Measurements from ENCODE around the gene BNC2. TPM values are rescaled to one million over a fixed set of nuclear protein-coding genes. Genes with fewer than 3 reads are reported as not detected.

BNC2 gene
- polyA plus RNA-seq, 1 donor = 8.9 TPM

DNA sequence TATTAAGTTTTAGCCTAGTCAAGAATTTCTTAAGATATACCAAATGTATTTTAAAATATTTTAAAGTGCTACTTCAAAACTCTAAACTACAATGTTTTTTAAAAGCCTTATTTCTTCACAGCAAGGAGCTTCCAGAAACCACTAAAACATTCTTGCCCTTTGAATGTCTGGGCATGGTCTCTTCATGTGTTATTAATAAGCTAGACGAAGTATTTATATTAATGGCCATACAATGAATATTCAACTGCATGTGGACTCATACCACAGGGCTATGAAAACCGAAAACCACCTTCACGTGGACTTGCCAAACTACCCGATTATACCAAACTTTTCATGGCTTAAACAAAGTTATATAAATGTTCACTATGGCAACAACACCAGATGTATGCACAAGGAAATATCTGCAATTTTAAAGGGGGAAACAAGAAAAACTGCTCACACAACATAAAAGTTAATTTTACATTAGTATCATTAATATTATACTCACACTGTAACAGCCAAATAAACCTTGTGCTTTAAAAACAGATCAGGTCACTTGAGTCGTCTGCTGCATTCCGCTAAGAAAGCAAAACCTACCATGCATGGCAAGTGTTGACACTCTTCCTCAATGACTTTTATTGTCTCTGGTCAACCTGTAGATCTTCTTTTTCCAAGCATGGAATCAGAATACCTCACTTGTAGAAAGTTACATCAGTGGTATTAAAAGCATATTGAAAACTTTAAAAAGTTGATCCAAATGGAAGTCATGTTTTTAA, 246.3 kb downstream of the BNC2 start:
- Histone ChIP-seq H3K4me3 (ENCODE audit: low read length) (no peak overlapping the region), H3K27me3 (ENCODE audit: control insufficient read depth, insufficient read depth, low read length) (no peaks in the 10 kb centered on the region), H3K9me3 (ENCODE audit: control insufficient read depth, low read depth, low read length) (no peaks in the 10 kb centered on the region), H3K27ac (ENCODE audit: low read length) (no peak overlapping the region), H3K4me1 (ENCODE audit: control insufficient read depth, insufficient read depth, low read length) (no peaks in the 10 kb centered on the region), H3K36me3 (ENCODE audit: control insufficient read depth, insufficient read depth, low read length) (no peaks in the 10 kb centered on the region)
- 100% methylated on average over 1 of the region's 6 CpGs for WGBS (ENCODE audit: insufficient coverage, low lambda C conversion rate)
- no peak for DNase-seq

DNA sequence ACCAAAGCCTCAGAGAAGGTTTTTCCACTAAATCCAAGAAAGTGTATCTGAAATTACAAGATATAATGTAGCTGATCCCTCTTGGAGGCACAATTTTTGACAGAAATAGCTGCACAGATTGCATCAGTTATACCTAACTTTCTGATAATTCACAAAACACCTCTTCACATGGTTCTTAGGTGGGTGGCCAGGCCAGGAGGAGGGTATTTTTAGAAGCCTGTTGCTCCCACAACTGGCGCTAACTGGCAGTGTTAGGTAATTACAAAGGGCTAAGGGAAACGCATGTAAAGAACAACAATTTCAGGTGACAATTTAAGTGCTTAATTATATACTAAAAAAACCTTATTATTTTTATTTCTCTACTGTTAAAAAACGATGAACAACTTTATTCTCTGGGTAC, 247.9 kb downstream of the BNC2 start:
- no peak overlapping the region for H3K4me3 ChIP-seq (ENCODE audit: low read length)
- 92% methylated on average over 2 of the region's 3 CpGs for WGBS (ENCODE audit: insufficient coverage, low lambda C conversion rate)
- H3K27ac ChIP-seq (ENCODE audit: low read length) = no peak overlapping the region
- H3K27me3 ChIP-seq (ENCODE audit: control insufficient read depth, insufficient read depth, low read length) = no peaks in the 10 kb centered on the region
- no peak for DNase-seq
- H3K36me3 ChIP-seq (ENCODE audit: control insufficient read depth, insufficient read depth, low read length) = no peaks in the 10 kb centered on the region
- H3K4me1 ChIP-seq (ENCODE audit: control insufficient read depth, insufficient read depth, low read length) = no peaks in the 10 kb centered on the region
- H3K9me3 ChIP-seq (ENCODE audit: control insufficient read depth, low read depth, low read length) = no peaks in the 10 kb centered on the region

DNA sequence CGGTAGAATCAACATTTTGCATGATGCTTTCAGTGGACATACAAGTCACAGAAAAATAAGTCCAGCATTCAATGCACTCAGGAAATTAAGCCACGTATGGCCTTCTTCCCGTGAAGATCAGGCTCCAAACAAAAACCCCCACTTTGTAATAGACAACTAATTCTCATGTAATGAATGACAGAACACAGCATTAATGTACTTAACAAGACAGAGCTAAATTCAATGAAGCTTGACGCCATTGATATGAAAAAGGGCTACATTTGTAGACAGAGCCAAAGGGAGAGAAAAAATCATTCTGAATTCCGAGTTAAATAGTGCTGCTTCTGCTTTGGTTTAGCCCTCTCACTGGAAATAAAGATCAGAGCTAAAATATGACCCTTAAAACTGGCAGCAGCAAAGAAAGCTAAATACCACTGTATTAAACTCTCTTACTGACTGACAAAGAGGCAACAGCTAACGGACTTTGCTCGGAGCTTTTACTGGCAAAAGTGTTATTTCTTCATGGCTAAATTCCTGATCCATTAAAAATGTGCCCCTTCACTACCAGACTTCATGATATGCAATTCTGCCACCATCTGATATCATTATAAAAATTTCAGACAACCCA, 250.5 kb downstream of the BNC2 start:
- DNase-seq = no peak
- WGBS (ENCODE audit: insufficient coverage, low lambda C conversion rate) = 66% methylated on average over 3 of the region's 7 CpGs

DNA sequence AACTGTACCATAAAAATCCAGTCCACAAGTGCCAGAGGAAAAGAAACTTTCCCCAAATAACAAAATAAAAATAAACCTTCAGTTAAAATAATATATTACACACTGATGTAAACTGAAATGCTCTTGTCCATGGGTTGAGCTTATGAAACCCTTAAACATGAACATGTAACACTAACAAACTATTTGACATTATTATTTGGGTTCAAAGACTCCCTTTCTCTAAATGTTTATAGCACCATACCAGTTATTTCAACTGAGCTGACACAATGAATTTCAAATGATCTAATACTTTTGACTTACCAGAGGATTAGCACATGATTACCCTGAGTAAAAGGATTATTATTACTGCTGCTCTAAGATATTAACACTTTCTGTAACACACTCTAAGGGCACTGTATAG, 251.1 kb downstream of the BNC2 start:
- Histone ChIP-seq H3K4me1 (ENCODE audit: control insufficient read depth, insufficient read depth, low read length) (no peaks in the 10 kb centered on the region), H3K27me3 (ENCODE audit: control insufficient read depth, insufficient read depth, low read length) (no peaks in the 10 kb centered on the region), H3K27ac (ENCODE audit: low read length) (no peak overlapping the region), H3K36me3 (ENCODE audit: control insufficient read depth, insufficient read depth, low read length) (no peaks in the 10 kb centered on the region), H3K9me3 (ENCODE audit: control insufficient read depth, low read depth, low read length) (peaks cover 2% of the 10 kb centered on the region), H3K4me3 (ENCODE audit: low read length) (no peak overlapping the region)
- DNase-seq = no peak

More for the DNA sequence above, 250.5 kb downstream of the BNC2 start:
- Histone ChIP-seq H3K9me3 (ENCODE audit: control insufficient read depth, low read depth, low read length) (peaks cover 2% of the 10 kb centered on the region), H3K36me3 (ENCODE audit: control insufficient read depth, insufficient read depth, low read length) (no peaks in the 10 kb centered on the region), H3K27ac (ENCODE audit: low read length) (no peak overlapping the region), H3K27me3 (ENCODE audit: control insufficient read depth, insufficient read depth, low read length) (no peaks in the 10 kb centered on the region), H3K4me3 (ENCODE audit: low read length) (no peak overlapping the region), H3K4me1 (ENCODE audit: control insufficient read depth, insufficient read depth, low read length) (no peaks in the 10 kb centered on the region)

DNA sequence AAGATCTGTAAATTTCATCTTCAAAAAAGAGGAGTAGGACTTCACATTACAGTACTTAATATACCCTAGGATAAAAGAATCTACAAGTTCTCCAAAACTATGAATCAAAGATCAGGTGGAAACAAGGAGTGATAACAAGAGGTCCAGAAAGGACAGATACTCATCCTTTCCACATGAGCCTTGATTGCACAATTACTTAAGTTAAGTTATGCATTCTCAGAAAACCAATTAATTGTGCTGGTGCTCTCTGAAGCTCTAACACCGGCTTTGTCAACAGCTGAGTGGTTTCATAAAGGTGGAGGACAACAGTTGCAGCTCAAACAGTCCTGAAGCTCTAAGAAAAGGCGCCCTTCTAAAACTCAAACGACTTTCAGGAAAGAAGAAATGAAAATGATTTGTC, 251.9 kb downstream of the BNC2 start:
- no peak overlapping the region for H3K27ac ChIP-seq (ENCODE audit: low read length)

DNA sequence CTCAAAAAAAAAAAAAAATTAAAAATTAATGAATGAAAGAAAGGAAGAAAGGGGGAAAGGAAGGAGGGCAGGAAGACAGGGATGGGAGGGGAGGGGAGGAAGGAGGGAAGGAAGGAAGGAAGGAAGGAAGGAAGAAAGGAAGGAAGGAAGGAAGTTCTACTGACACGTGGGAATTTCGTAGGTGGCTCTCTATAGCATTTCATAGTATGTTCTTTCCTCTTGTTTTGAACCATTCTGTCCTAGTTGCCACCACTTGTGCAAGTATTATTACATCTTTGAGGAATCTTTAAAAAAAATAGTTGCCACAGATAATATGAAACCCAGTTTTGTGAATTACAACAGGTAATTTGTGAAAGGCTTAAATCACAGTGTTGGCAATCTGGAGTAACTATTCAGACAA, 253.8 kb downstream of the BNC2 start:
- no peak overlapping the region for H3K4me3 ChIP-seq (ENCODE audit: low read length)
- H3K27ac ChIP-seq (ENCODE audit: low read length) = no peak overlapping the region
- H3K4me1 ChIP-seq (ENCODE audit: control insufficient read depth, insufficient read depth, low read length) = no peaks in the 10 kb centered on the region
- no CpG with 5 or more reads among the region's 2 CpGs for WGBS (ENCODE audit: insufficient coverage, low lambda C conversion rate)
- no peak for DNase-seq
- H3K27me3 ChIP-seq (ENCODE audit: control insufficient read depth, insufficient read depth, low read length) = no peaks in the 10 kb centered on the region
- H3K9me3 ChIP-seq (ENCODE audit: control insufficient read depth, low read depth, low read length) = peaks cover 2% of the 10 kb centered on the region
- no peaks in the 10 kb centered on the region for H3K36me3 ChIP-seq (ENCODE audit: control insufficient read depth, insufficient read depth, low read length)

More for the DNA sequence above, 251.9 kb downstream of the BNC2 start:
- 60% methylated on average over 1 of the region's 3 CpGs for whole genome bisulfite sequencing (ENCODE audit: insufficient coverage, low lambda C conversion rate)
- Histone ChIP-seq H3K4me3 (ENCODE audit: low read length) (no peak overlapping the region), H3K27me3 (ENCODE audit: control insufficient read depth, insufficient read depth, low read length) (no peaks in the 10 kb centered on the region), H3K9me3 (ENCODE audit: control insufficient read depth, low read depth, low read length) (peaks cover 2% of the 10 kb centered on the region), H3K36me3 (ENCODE audit: control insufficient read depth, insufficient read depth, low read length) (no peaks in the 10 kb centered on the region), H3K4me1 (ENCODE audit: control insufficient read depth, insufficient read depth, low read length) (no peaks in the 10 kb centered on the region)
- no peak for DNase-seq

DNA sequence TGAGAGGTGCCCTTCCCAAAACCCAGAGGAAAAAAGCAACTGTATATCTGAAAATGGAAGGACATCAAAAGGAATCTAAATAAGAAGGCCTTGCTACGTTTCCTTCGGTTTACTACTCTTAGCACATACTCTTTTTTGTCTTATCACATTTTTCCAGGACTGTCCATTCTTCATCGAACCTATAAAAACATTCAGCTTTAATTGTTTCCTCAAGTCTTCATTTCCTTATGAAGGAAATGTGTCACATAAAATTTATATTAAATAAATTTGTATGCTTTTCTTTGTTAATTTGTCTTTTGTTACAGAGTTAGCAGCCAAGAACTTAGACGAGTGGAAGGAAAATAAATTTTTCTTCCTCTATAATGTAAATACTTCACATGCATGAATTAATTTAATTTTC, 255.0 kb downstream of the BNC2 start:
- WGBS (ENCODE audit: insufficient coverage, low lambda C conversion rate) = 87% methylated on average over 4 of the region's 4 CpGs
- no peaks in the 10 kb centered on the region for H3K4me1 ChIP-seq (ENCODE audit: control insufficient read depth, insufficient read depth, low read length)
- no peaks in the 10 kb centered on the region for H3K36me3 ChIP-seq (ENCODE audit: control insufficient read depth, insufficient read depth, low read length)
- H3K27me3 ChIP-seq (ENCODE audit: control insufficient read depth, insufficient read depth, low read length) = no peaks in the 10 kb centered on the region
- H3K9me3 ChIP-seq (ENCODE audit: control insufficient read depth, low read depth, low read length) = peaks cover 2% of the 10 kb centered on the region
- DNase-seq = no peak
- H3K4me3 ChIP-seq (ENCODE audit: low read length) = no peak overlapping the region
- no peak overlapping the region for H3K27ac ChIP-seq (ENCODE audit: low read length)

DNA sequence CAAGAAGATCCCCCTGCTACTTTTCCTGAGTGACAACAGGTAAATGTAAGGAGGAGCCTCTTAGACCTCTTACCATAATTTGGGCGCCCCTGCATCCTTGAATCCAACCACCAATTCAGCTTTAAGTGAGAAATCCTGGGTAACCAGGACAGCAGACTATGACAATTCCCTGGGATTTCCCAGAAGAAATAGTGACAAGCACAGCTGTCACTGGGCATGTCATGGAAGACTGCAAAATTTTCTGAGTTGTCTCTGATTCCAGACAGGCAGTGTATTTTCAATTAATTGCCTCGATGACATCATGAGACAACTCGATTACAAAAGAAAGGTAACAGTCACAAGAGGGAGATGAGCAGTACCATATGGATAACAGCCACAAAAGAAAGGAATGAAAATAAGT, 256.9 kb downstream of the BNC2 start:
- Histone ChIP-seq H3K4me3 (ENCODE audit: low read length) (no peak overlapping the region), H3K27me3 (ENCODE audit: control insufficient read depth, insufficient read depth, low read length) (no peaks in the 10 kb centered on the region), H3K4me1 (ENCODE audit: control insufficient read depth, insufficient read depth, low read length) (no peaks in the 10 kb centered on the region), H3K9me3 (ENCODE audit: control insufficient read depth, low read depth, low read length) (peaks cover 2% of the 10 kb centered on the region), H3K36me3 (ENCODE audit: control insufficient read depth, insufficient read depth, low read length) (no peaks in the 10 kb centered on the region), H3K27ac (ENCODE audit: low read length) (no peak overlapping the region)
- DNase-seq = no peak
- WGBS (ENCODE audit: insufficient coverage, low lambda C conversion rate) = 83% methylated on average over 2 of the region's 3 CpGs

DNA sequence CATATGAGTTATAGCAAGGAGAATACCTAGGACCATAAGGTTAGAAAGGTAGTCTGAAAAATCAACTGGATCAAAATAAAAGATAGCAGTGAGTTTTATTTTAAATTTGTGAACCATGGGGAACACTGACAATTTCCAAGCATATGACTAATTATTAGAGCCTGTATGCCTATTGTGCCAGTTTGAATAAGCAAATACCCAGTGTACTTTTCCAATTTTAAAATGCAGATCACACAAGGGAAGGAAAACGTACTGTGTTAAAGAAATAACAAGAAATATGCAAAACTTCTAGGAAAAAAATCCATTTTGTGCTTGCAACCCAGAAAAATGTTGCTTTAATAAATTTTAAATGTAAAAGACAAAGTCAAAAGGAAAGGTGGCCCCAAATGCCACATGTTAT, 257.4 kb downstream of the BNC2 start:
- Histone ChIP-seq H3K4me3 (ENCODE audit: low read length) (no peak overlapping the region), H3K27me3 (ENCODE audit: control insufficient read depth, insufficient read depth, low read length) (no peaks in the 10 kb centered on the region), H3K27ac (ENCODE audit: low read length) (no peak overlapping the region), H3K36me3 (ENCODE audit: control insufficient read depth, insufficient read depth, low read length) (no peaks in the 10 kb centered on the region), H3K4me1 (ENCODE audit: control insufficient read depth, insufficient read depth, low read length) (no peaks in the 10 kb centered on the region), H3K9me3 (ENCODE audit: control insufficient read depth, low read depth, low read length) (peaks cover 2% of the 10 kb centered on the region)
- WGBS (ENCODE audit: insufficient coverage, low lambda C conversion rate) = 100% methylated on average over 1 of the region's 1 CpG
- no peak for DNase-seq

DNA sequence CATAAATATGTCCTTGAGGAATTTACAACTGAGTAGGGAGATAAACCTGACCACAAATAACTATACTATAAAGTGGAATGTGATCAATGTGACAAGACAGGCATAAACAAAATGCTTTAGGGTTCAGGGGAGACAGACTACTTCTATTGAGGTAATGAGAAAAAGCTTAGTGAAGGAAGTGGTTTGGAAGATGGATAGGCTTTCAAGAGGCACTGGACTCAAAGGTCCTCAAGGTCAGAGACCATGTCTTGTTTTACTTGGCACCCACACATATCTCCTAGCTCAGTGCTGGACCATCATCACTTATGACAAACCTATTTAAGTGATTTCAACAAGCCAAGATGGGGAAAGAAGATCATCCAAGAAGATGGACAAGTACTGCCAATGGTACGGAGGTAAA, 257.8 kb downstream of the BNC2 start:
- Histone ChIP-seq H3K27me3 (ENCODE audit: control insufficient read depth, insufficient read depth, low read length) (no peaks in the 10 kb centered on the region), H3K4me3 (ENCODE audit: low read length) (no peak overlapping the region), H3K4me1 (ENCODE audit: control insufficient read depth, insufficient read depth, low read length) (no peaks in the 10 kb centered on the region), H3K9me3 (ENCODE audit: control insufficient read depth, low read depth, low read length) (peaks cover 2% of the 10 kb centered on the region), H3K27ac (ENCODE audit: low read length) (no peak overlapping the region), H3K36me3 (ENCODE audit: control insufficient read depth, insufficient read depth, low read length) (no peaks in the 10 kb centered on the region)
- WGBS (ENCODE audit: insufficient coverage, low lambda C conversion rate) = 100% methylated on average over 1 of the region's 1 CpG
- DNase-seq = no peak

DNA sequence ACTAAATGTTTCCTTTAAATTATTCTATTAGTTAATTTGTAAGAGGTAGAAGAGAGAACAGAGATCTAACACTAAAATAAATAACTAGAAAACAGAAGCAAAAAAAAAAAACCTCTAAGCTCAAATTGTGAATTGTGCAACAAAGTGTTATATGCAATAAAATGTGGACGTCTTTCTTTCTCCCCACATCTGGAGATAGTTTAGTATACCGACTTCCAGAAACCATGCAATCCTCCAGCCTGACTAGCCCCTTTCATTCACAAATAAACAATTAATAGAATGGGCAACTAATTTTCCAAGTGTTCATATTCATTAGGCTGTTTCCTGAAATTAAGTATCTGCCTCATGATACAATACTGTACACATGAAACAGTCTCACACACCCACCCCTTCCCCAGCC, 258.5 kb downstream of the BNC2 start:
- Histone ChIP-seq H3K27me3 (ENCODE audit: control insufficient read depth, insufficient read depth, low read length) (no peaks in the 10 kb centered on the region), H3K4me1 (ENCODE audit: control insufficient read depth, insufficient read depth, low read length) (no peaks in the 10 kb centered on the region), H3K4me3 (ENCODE audit: low read length) (no peak overlapping the region), H3K9me3 (ENCODE audit: control insufficient read depth, low read depth, low read length) (peaks cover 2% of the 10 kb centered on the region), H3K27ac (ENCODE audit: low read length) (no peak overlapping the region), H3K36me3 (ENCODE audit: control insufficient read depth, insufficient read depth, low read length) (no peaks in the 10 kb centered on the region)
- WGBS (ENCODE audit: insufficient coverage, low lambda C conversion rate) = 63% methylated on average over 2 of the region's 2 CpGs
- DNase-seq = no peak
